ENCODE measurements around the gene HKDC1. TPM values are rescaled to one million over a fixed set of nuclear protein-coding genes. Genes with fewer than 3 reads are reported as not detected.
"Not testable (repeated sequence)": the region's sequence is repeated elsewhere in the genome, so short reads cannot be mapped to it uniquely, and the experiment has no call there.

Gene HKDC1
- total and polyA plus RNA-seq, 3 experiments from 2014 or later, result 0.15 to 3.0 TPM; not detected in 1

GRCh38 chr10:69292459-69292858 is 72.3 kb downstream of the HKDC1 start:
- no peak for DNase-seq
- Mint-ChIP-seq H3K4me1 (peaks cover 0 to 3% (median 0%) of the 10 kb centered on the region in 3 donors), H3K27ac (no peak overlapping the region), H3K27me3 (peaks cover 6 to 9% of the 10 kb centered on the region in 2 donors), H3K36me3 (no peaks in the 10 kb centered on the region), H3K4me3 (no peak overlapping the region), H3K9me3 (no peaks in the 10 kb centered on the region)
- Histone ChIP-seq H3K36me3 (ENCODE audit: insufficient read depth, low read length) (no peaks in the 10 kb centered on the region), H3K4me3 (ENCODE audit: low read length) (no peak overlapping the region), H3K9me3 (ENCODE audit: low read length) (no peaks in the 10 kb centered on the region), H3K27ac (ENCODE audit: low read depth, low read length) (no peak overlapping the region), H3K4me1 (ENCODE audit: insufficient read depth, low read length) (no peaks in the 10 kb centered on the region), H3K27me3 (ENCODE audit: insufficient read depth, low read length, poor library complexity, severe bottlenecking) (no peaks in the 10 kb centered on the region)
- ChIA-PET CTCF (no interaction called here), POLR2A (no interaction called here)

GRCh38 chr10:69295027-69295636 is 75.0 kb downstream of the HKDC1 start:
- Mint-ChIP-seq H3K36me3 (no peaks in the 10 kb centered on the region), H3K27me3 (peaks cover 6 to 12% of the 10 kb centered on the region in 2 donors), H3K4me1 (peaks cover 0 to 3% (median 0%) of the 10 kb centered on the region in 3 donors), H3K27ac (no peak overlapping the region), H3K9me3 (no peaks in the 10 kb centered on the region), H3K4me3 (no peak overlapping the region)
- no peak for DNase-seq
- no peaks in the 10 kb centered on the region for H3K27me3 ChIP-seq (ENCODE audit: insufficient read depth, low read length, poor library complexity, severe bottlenecking)
- H3K4me1 ChIP-seq (ENCODE audit: insufficient read depth, low read length), result no peaks in the 10 kb centered on the region
- H3K9me3 ChIP-seq (ENCODE audit: low read length), result no peaks in the 10 kb centered on the region
- POLR2A ChIA-PET, result no interaction called here
- H3K4me3 ChIP-seq (ENCODE audit: low read length), result no peak overlapping the region
- CTCF ChIA-PET, result no interaction called here
- no peak overlapping the region for H3K27ac ChIP-seq (ENCODE audit: low read depth, low read length)
- H3K36me3 ChIP-seq (ENCODE audit: insufficient read depth, low read length), result no peaks in the 10 kb centered on the region

- no peaks in the 10 kb centered on the region for H3K36me3 Mint-ChIP-seq
These were observed 83.5 kb downstream of the HKDC1 start for GRCh38 chr10:69303632-69304051.

GRCh38 chr10:69306421-69306820 is 86.3 kb downstream of the HKDC1 start:
- no peaks in the 10 kb centered on the region for H3K36me3 ChIP-seq (ENCODE audit: insufficient read depth, low read length)
- H3K9me3 Mint-ChIP-seq, result no peaks in the 10 kb centered on the region
- no peak overlapping the region for H3K4me3 ChIP-seq (ENCODE audit: low read length)
- no peaks in the 10 kb centered on the region for H3K4me1 ChIP-seq (ENCODE audit: insufficient read depth, low read length)
- H3K27me3 Mint-ChIP-seq, result peaks cover 3% of the 10 kb centered on the region in 2 donors
- H3K4me1 Mint-ChIP-seq, result no peaks in the 10 kb centered on the region
- peak overlapping the region in 1 of 8 donors; percentile 16 for H3K27ac Mint-ChIP-seq
- H3K9me3 ChIP-seq (ENCODE audit: low read length), result no peaks in the 10 kb centered on the region
- no peak overlapping the region for H3K27ac ChIP-seq (ENCODE audit: low read depth, low read length)
- POLR2A ChIA-PET, result no interaction called here
- CTCF ChIA-PET, result interaction anchor here (1.0 kb wide), 1 partner anchor 11 kb away, joined by 3 read pairs; no protein-coding TSS in a partner anchor
- no peaks in the 10 kb centered on the region for H3K36me3 Mint-ChIP-seq
- no peak overlapping the region for H3K4me3 Mint-ChIP-seq
- no peaks in the 10 kb centered on the region for H3K27me3 ChIP-seq (ENCODE audit: insufficient read depth, low read length, poor library complexity, severe bottlenecking)
- DNase-seq, result no peak

More at GRCh38 chr10:69303632-69304051, 83.5 kb downstream of the HKDC1 start:
- CTCF ChIA-PET, result no interaction called here
- H3K27me3 ChIP-seq (ENCODE audit: insufficient read depth, low read length, poor library complexity, severe bottlenecking), result no peaks in the 10 kb centered on the region
- H3K4me3 Mint-ChIP-seq, result no peak overlapping the region
- no peaks in the 10 kb centered on the region for H3K9me3 Mint-ChIP-seq
- DNase-seq, result no peak
- H3K9me3 ChIP-seq (ENCODE audit: low read length), result no peaks in the 10 kb centered on the region
- no peaks in the 10 kb centered on the region for H3K4me1 Mint-ChIP-seq
- POLR2A ChIA-PET, result no interaction called here
- H3K36me3 ChIP-seq (ENCODE audit: insufficient read depth, low read length), result no peaks in the 10 kb centered on the region
- no peaks in the 10 kb centered on the region for H3K4me1 ChIP-seq (ENCODE audit: insufficient read depth, low read length)
- no peak overlapping the region for H3K27ac ChIP-seq (ENCODE audit: low read depth, low read length)
- no peak overlapping the region for H3K4me3 ChIP-seq (ENCODE audit: low read length)
- peaks cover 3 to 7% of the 10 kb centered on the region in 2 donors for H3K27me3 Mint-ChIP-seq
- H3K27ac Mint-ChIP-seq, result peak overlapping the region in 1 of 8 donors; percentile 76

GRCh38 chr10:69307434-69307833 is 87.3 kb downstream of the HKDC1 start:
- H3K27ac ChIP-seq (ENCODE audit: low read depth, low read length), result no peak overlapping the region
- no peaks in the 10 kb centered on the region for H3K4me1 ChIP-seq (ENCODE audit: insufficient read depth, low read length)
- no peaks in the 10 kb centered on the region for H3K27me3 ChIP-seq (ENCODE audit: insufficient read depth, low read length, poor library complexity, severe bottlenecking)
- ChIA-PET CTCF (interaction anchor here (1.1 kb wide), 1 partner anchor 8 kb away, joined by 3 read pairs; no protein-coding TSS in a partner anchor), POLR2A (no interaction called here)
- H3K36me3 ChIP-seq (ENCODE audit: insufficient read depth, low read length), result no peaks in the 10 kb centered on the region
- peaks cover 3% of the 10 kb centered on the region in 2 donors for H3K27me3 Mint-ChIP-seq
- DNase-seq, result no peak
- H3K4me1 Mint-ChIP-seq, result no peaks in the 10 kb centered on the region
- H3K36me3 Mint-ChIP-seq, result no peaks in the 10 kb centered on the region
- H3K27ac Mint-ChIP-seq, result no peak overlapping the region
- no peak overlapping the region for H3K4me3 ChIP-seq (ENCODE audit: low read length)
- H3K4me3 Mint-ChIP-seq, result no peak overlapping the region
- no peaks in the 10 kb centered on the region for H3K9me3 Mint-ChIP-seq
- H3K9me3 ChIP-seq (ENCODE audit: low read length), result no peaks in the 10 kb centered on the region

- H3K9me3 ChIP-seq (ENCODE audit: low read length); H3K36me3 Mint-ChIP-seq; POLR2A ChIA-PET; H3K4me3 ChIP-seq (ENCODE audit: low read length); H3K4me3 Mint-ChIP-seq; DNase-seq; H3K27ac Mint-ChIP-seq; H3K4me1 ChIP-seq (ENCODE audit: insufficient read depth, low read length); H3K36me3 ChIP-seq (ENCODE audit: insufficient read depth, low read length); H3K27me3 Mint-ChIP-seq; H3K27ac ChIP-seq (ENCODE audit: low read depth, low read length); H3K9me3 Mint-ChIP-seq; H3K27me3 ChIP-seq (ENCODE audit: insufficient read depth, low read length, poor library complexity, severe bottlenecking); H3K4me1 Mint-ChIP-seq: not testable (repeated sequence)
- CTCF ChIA-PET, result interaction anchor here (1.1 kb wide), 1 partner anchor 9 kb away, joined by 3 read pairs; no protein-coding TSS in a partner anchor
These were observed 88.2 kb downstream of the HKDC1 start for GRCh38 chr10:69308304-69308703.

GRCh38 chr10:69311309-69311708 is 91.2 kb downstream of the HKDC1 start:
- Histone ChIP-seq H3K9me3 (ENCODE audit: low read length) (no peaks in the 10 kb centered on the region), H3K4me1 (ENCODE audit: insufficient read depth, low read length) (no peaks in the 10 kb centered on the region), H3K27me3 (ENCODE audit: insufficient read depth, low read length, poor library complexity, severe bottlenecking) (no peaks in the 10 kb centered on the region), H3K27ac (ENCODE audit: low read depth, low read length) (no peak overlapping the region), H3K4me3 (ENCODE audit: low read length) (no peak overlapping the region), H3K36me3 (ENCODE audit: insufficient read depth, low read length) (no peaks in the 10 kb centered on the region)
- H3K36me3 Mint-ChIP-seq, result no peaks in the 10 kb centered on the region
- H3K4me1 Mint-ChIP-seq, result no peaks in the 10 kb centered on the region
- no peaks in the 10 kb centered on the region for H3K9me3 Mint-ChIP-seq
- peak overlapping the region in 1 of 7 donors; percentile 57 for H3K4me3 Mint-ChIP-seq
- peak overlapping the region in 1 of 8 donors; percentile 41 for H3K27ac Mint-ChIP-seq
- POLR2A ChIA-PET, result no interaction called here
- CTCF ChIA-PET, result interaction anchor here (1.4 kb wide), 1 partner anchor 81 kb away, joined by 3 read pairs; no protein-coding TSS in a partner anchor
- DNase-seq, result no peak
- H3K27me3 Mint-ChIP-seq, result peaks cover 0 to 1% of the 10 kb centered on the region in 2 donors

- Mint-ChIP-seq H3K27me3 (peaks cover 0 to 1% of the 10 kb centered on the region in 2 donors), H3K4me1 (peaks cover 3 to 4% (median 4%) of the 10 kb centered on the region in 3 donors), H3K27ac (no peak overlapping the region), H3K4me3 (no peak overlapping the region), H3K9me3 (no peaks in the 10 kb centered on the region), H3K36me3 (no peaks in the 10 kb centered on the region)
- Histone ChIP-seq H3K27me3 (ENCODE audit: insufficient read depth, low read length, poor library complexity, severe bottlenecking) (no peaks in the 10 kb centered on the region), H3K27ac (ENCODE audit: low read depth, low read length) (no peak overlapping the region), H3K4me1 (ENCODE audit: insufficient read depth, low read length) (peaks cover 3% of the 10 kb centered on the region), H3K4me3 (ENCODE audit: low read length) (no peak overlapping the region), H3K36me3 (ENCODE audit: insufficient read depth, low read length) (no peaks in the 10 kb centered on the region), H3K9me3 (ENCODE audit: low read length) (no peaks in the 10 kb centered on the region)
- ChIA-PET POLR2A (no interaction called here), CTCF (interaction anchor here (1.4 kb wide), 1 partner anchor 80 kb away, joined by 3 read pairs; no protein-coding TSS in a partner anchor)
- no peak for DNase-seq
These were observed 92.4 kb downstream of the HKDC1 start for GRCh38 chr10:69312528-69312927.
